Measurements from ENCODE around the gene TBC1D2B.

Gene TBC1D2B

GRCh38 chr15:78077053-78077870, at the start of gene TBC1D2B:
TBC1D2B (minus strand) TSS chr15:78077711; CDS start chr15:78077652, 59 bp downstream.
- no peak for DNase-seq

GRCh38 chr15:78125267-78125666, 47.8 kb upstream of the TBC1D2B start:
- DNase-seq = no peak

- no peak for DNase-seq
Measured at GRCh38 chr15:78120523-78120922, 43.0 kb upstream of the TBC1D2B start.

- DNase-seq = no peak
Measured at GRCh38 chr15:78112551-78112950, 35.0 kb upstream of the TBC1D2B start.

- no peak for DNase-seq
Measured at GRCh38 chr15:78111788-78112187, 34.3 kb upstream of the TBC1D2B start.

GRCh38 chr15:78110916-78111475, 33.5 kb upstream of the TBC1D2B start:
- no peak for DNase-seq

GRCh38 chr15:78110096-78110495, 32.6 kb upstream of the TBC1D2B start:
- DNase-seq = no peak

GRCh38 chr15:78109156-78109555, 31.6 kb upstream of the TBC1D2B start:
- no peak for DNase-seq

GRCh38 chr15:78108300-78109084, 31.0 kb upstream of the TBC1D2B start:
- DNase-seq = no peak

- DNase-seq = no peak
Measured at GRCh38 chr15:78107471-78107870, 30.0 kb upstream of the TBC1D2B start.

- no peak for DNase-seq
Measured at GRCh38 chr15:78105476-78106241, 28.1 kb upstream of the TBC1D2B start.

- DNase-seq = no peak
Measured at GRCh38 chr15:78104566-78105475, 27.3 kb upstream of the TBC1D2B start.

GRCh38 chr15:78104119-78104479, 26.6 kb upstream of the TBC1D2B start:
- no peak for DNase-seq

- no peak for DNase-seq
Measured at GRCh38 chr15:78103406-78104118, 26.1 kb upstream of the TBC1D2B start.

- no peak for DNase-seq
Measured at GRCh38 chr15:78102741-78103140, 25.2 kb upstream of the TBC1D2B start.

- DNase-seq = no peak
Measured at GRCh38 chr15:78102211-78102610, 24.7 kb upstream of the TBC1D2B start.

- DNase-seq = no peak
Measured at GRCh38 chr15:78101423-78102105, 24.1 kb upstream of the TBC1D2B start.

- no peak for DNase-seq
Measured at GRCh38 chr15:78100886-78101285, 23.4 kb upstream of the TBC1D2B start.

- DNase-seq = no peak
Measured at GRCh38 chr15:78098131-78098755, 20.7 kb upstream of the TBC1D2B start.

GRCh38 chr15:78097667-78098066, 20.2 kb upstream of the TBC1D2B start:
- no peak for DNase-seq
